ENCODE data around the gene ZBTB8OS. TPM values are rescaled to one million over a fixed set of nuclear protein-coding genes. Genes with fewer than 3 reads are reported as not detected.

Gene ZBTB8OS
- total RNA-seq, 5 donors from 2014 or later (not counting 1 experiment from before 2014, with no cell fraction given): 34.6 to 53.3 (median 42.7) TPM

- Mint-ChIP-seq H3K9me3 (no peaks in the 10 kb centered on the region), H3K27me3 (no peaks in the 10 kb centered on the region), H3K4me3 (no peak overlapping the region), H3K36me3 (peaks cover 36% of the 10 kb centered on the region), H3K27ac (no peak overlapping the region), H3K4me1 (no peaks in the 10 kb centered on the region)
- POLR2A ChIA-PET: interaction anchor here in 1 of 2 donors (0.5 kb wide), 1 partner anchor 71 kb away, joined by 3 read pairs; no protein-coding TSS in a partner anchor
- Histone ChIP-seq H3K27ac (ENCODE audit: low read length) (no peak overlapping the region), H3K4me1 (ENCODE audit: control insufficient read depth in 1 of 2, extremely low read depth in 1 of 2, insufficient read depth in 2 of 2, low read length in 2 of 2) (no peaks in the 10 kb centered on the region), H3K9me3 (no peaks in the 10 kb centered on the region), H3K4me3 (ENCODE audit: control insufficient read depth in 1 of 2, extremely low read depth in 1 of 2, low read length in 1 of 2) (no peak overlapping the region), H3K36me3 (ENCODE audit: control insufficient read depth in 2 of 2, extremely low read depth in 1 of 2, insufficient read depth in 1 of 2, low read length in 1 of 2) (peaks cover 5 to 45% of the 10 kb centered on the region in 2 donors), H3K27me3 (replicated peaks in 1 of 2; ENCODE audit: control insufficient read depth in 2 of 2, extremely low read depth in 1 of 2, insufficient read depth in 2 of 2, low read length in 1 of 2) (no peaks in the 10 kb centered on the region)
- CTCF ChIA-PET: interaction anchor here in 1 of 2 donors (0.5 kb wide), 1 partner anchor 118 kb away, joined by 5 read pairs; no protein-coding TSS in a partner anchor
- DNase-seq (no peak), ATAC-seq (replicated peaks in 1 of 4) (no peak)
- no CpG with 5 or more reads among the region's 2 CpGs for WGBS (ENCODE audit: insufficient coverage)
Measured at GRCh38 chr1:32685498-32685897, 35.1 kb upstream of the ZBTB8OS start.

- Mint-ChIP-seq H3K4me1 (no peaks in the 10 kb centered on the region), H3K4me3 (no peak overlapping the region), H3K36me3 (peaks cover 47% of the 10 kb centered on the region), H3K9me3 (no peaks in the 10 kb centered on the region), H3K27me3 (no peaks in the 10 kb centered on the region), H3K27ac (peak overlapping the region in 1 of 2 donors; percentile 36)
- no peak overlapping the region for H3K27ac ChIP-seq (ENCODE audit: low read length)
- ChIA-PET CTCF (interaction anchor here in 1 of 2 donors (0.6 kb wide), 1 partner anchor 164 kb away, joined by 4 read pairs; no protein-coding TSS in a partner anchor), POLR2A (no interaction called here)
- H3K36me3 ChIP-seq (ENCODE audit: control insufficient read depth in 2 of 2, extremely low read depth in 1 of 2, insufficient read depth in 1 of 2, low read length in 1 of 2): peaks cover 5 to 51% of the 10 kb centered on the region in 2 donors
- 100% methylated on average over 1 of the region's 2 CpGs for WGBS (ENCODE audit: insufficient coverage)
- ATAC-seq (replicated peaks in 1 of 4) (no peak), DNase-seq (no peak)
- no peak overlapping the region for H3K4me3 ChIP-seq (ENCODE audit: control insufficient read depth in 1 of 2, extremely low read depth in 1 of 2, low read length in 1 of 2)
- no peaks in the 10 kb centered on the region for H3K27me3 ChIP-seq (replicated peaks in 1 of 2; ENCODE audit: control insufficient read depth in 2 of 2, extremely low read depth in 1 of 2, insufficient read depth in 2 of 2, low read length in 1 of 2)
- no peaks in the 10 kb centered on the region for H3K4me1 ChIP-seq (ENCODE audit: control insufficient read depth in 1 of 2, extremely low read depth in 1 of 2, insufficient read depth in 2 of 2, low read length in 2 of 2)
- no peaks in the 10 kb centered on the region for H3K9me3 ChIP-seq
Measured at GRCh38 chr1:32684167-32684811, 33.9 kb upstream of the ZBTB8OS start.

DNA sequence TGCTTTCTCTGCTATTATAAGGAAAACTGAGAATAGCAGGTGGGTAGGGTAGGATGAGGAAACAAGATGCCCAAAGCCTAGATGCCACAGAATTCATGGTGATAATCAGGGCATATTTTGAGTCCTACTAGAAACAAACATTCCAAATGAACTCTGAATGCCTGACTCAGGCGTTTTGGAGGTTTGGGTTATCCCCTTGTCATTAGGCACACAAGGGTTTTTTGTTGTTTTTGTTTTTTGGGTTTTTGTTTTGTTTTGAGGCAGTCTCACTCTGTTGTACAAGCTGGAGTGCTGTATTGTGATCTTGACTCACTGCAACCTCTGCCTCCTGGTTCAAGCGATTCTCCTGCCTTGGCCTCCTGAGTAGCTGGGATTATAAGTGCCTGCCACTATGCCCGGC lies 33.0 kb upstream of the ZBTB8OS start:
- ChIA-PET CTCF (no interaction called here), POLR2A (no interaction called here)
- no peaks in the 10 kb centered on the region for H3K9me3 ChIP-seq

DNA sequence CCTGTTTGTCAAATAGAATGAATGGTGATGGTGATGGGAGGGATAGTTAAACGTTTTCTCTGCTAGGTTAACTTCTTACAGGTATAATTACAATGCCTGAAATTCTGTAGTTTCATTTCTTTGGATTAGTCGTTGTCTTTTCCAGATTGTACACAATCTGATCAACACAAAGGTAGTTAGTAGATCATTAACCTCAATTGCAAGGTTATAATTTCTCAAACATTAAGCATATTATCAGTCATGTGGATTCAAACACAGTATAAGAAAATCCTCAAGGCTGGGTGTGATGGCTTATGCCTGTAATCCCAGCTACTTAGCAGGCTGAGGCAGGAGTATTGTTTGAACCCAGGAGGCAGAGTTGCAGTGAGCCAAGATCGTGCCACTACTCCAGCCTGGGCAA lies 31.6 kb upstream of the ZBTB8OS start:
- H3K4me1 Mint-ChIP-seq: no peaks in the 10 kb centered on the region
- H3K4me3 Mint-ChIP-seq: no peak overlapping the region
- Histone ChIP-seq H3K36me3 (ENCODE audit: control insufficient read depth in 2 of 2, extremely low read depth in 1 of 2, insufficient read depth in 1 of 2, low read length in 1 of 2) (peaks cover 12 to 68% of the 10 kb centered on the region in 2 donors), H3K9me3 (no peaks in the 10 kb centered on the region), H3K4me3 (ENCODE audit: control insufficient read depth in 1 of 2, extremely low read depth in 1 of 2, low read length in 1 of 2) (no peak overlapping the region), H3K27me3 (replicated peaks in 1 of 2; ENCODE audit: control insufficient read depth in 2 of 2, extremely low read depth in 1 of 2, insufficient read depth in 2 of 2, low read length in 1 of 2) (no peaks in the 10 kb centered on the region), H3K4me1 (ENCODE audit: control insufficient read depth in 1 of 2, extremely low read depth in 1 of 2, insufficient read depth in 2 of 2, low read length in 2 of 2) (no peaks in the 10 kb centered on the region), H3K27ac (ENCODE audit: low read length) (no peak overlapping the region)
- DNase-seq (no peak), ATAC-seq (replicated peaks in 1 of 4) (no peak)
- H3K36me3 Mint-ChIP-seq: peaks cover 50% of the 10 kb centered on the region
- no peaks in the 10 kb centered on the region for H3K27me3 Mint-ChIP-seq
- ChIA-PET CTCF (no interaction called here), POLR2A (no interaction called here)
- no peaks in the 10 kb centered on the region for H3K9me3 Mint-ChIP-seq
- no CpG with 5 or more reads among the region's 3 CpGs for WGBS (ENCODE audit: insufficient coverage)
- H3K27ac Mint-ChIP-seq: no peak overlapping the region

More for the DNA sequence above, 33.0 kb upstream of the ZBTB8OS start:
- Mint-ChIP-seq H3K4me3 (no peak overlapping the region), H3K4me1 (no peaks in the 10 kb centered on the region), H3K27ac (no peak overlapping the region), H3K9me3 (no peaks in the 10 kb centered on the region), H3K36me3 (peaks cover 47% of the 10 kb centered on the region), H3K27me3 (no peaks in the 10 kb centered on the region)
- H3K4me1 ChIP-seq (ENCODE audit: control insufficient read depth in 1 of 2, extremely low read depth in 1 of 2, insufficient read depth in 2 of 2, low read length in 2 of 2): no peaks in the 10 kb centered on the region
- H3K27me3 ChIP-seq (replicated peaks in 1 of 2; ENCODE audit: control insufficient read depth in 2 of 2, extremely low read depth in 1 of 2, insufficient read depth in 2 of 2, low read length in 1 of 2): no peaks in the 10 kb centered on the region
- DNase-seq (no peak), ATAC-seq (replicated peaks in 1 of 4) (no peak)
- no peak overlapping the region for H3K27ac ChIP-seq (ENCODE audit: low read length)
- no peak overlapping the region for H3K4me3 ChIP-seq (ENCODE audit: control insufficient read depth in 1 of 2, extremely low read depth in 1 of 2, low read length in 1 of 2)
- peaks cover 12 to 58% of the 10 kb centered on the region in 2 donors for H3K36me3 ChIP-seq (ENCODE audit: control insufficient read depth in 2 of 2, extremely low read depth in 1 of 2, insufficient read depth in 1 of 2, low read length in 1 of 2)
- WGBS (ENCODE audit: insufficient coverage): 80% methylated on average over 1 of the region's 3 CpGs

GRCh38 chr1:32681509-32681908 lies 31.2 kb upstream of the ZBTB8OS start:
- POLR2A ChIA-PET: no interaction called here
- H3K36me3 Mint-ChIP-seq: peaks cover 47% of the 10 kb centered on the region
- no peaks in the 10 kb centered on the region for H3K4me1 Mint-ChIP-seq

GRCh38 chr1:32680642-32681041 lies 30.3 kb upstream of the ZBTB8OS start:
- H3K36me3 Mint-ChIP-seq: peaks cover 43% of the 10 kb centered on the region

More at GRCh38 chr1:32681509-32681908, 31.2 kb upstream of the ZBTB8OS start:
- Histone ChIP-seq H3K4me1 (ENCODE audit: control insufficient read depth in 1 of 2, extremely low read depth in 1 of 2, insufficient read depth in 2 of 2, low read length in 2 of 2) (no peaks in the 10 kb centered on the region), H3K36me3 (ENCODE audit: control insufficient read depth in 2 of 2, extremely low read depth in 1 of 2, insufficient read depth in 1 of 2, low read length in 1 of 2) (peaks cover 15 to 73% of the 10 kb centered on the region in 2 donors), H3K9me3 (no peaks in the 10 kb centered on the region), H3K27ac (ENCODE audit: low read length) (no peak overlapping the region), H3K27me3 (replicated peaks in 1 of 2; ENCODE audit: control insufficient read depth in 2 of 2, extremely low read depth in 1 of 2, insufficient read depth in 2 of 2, low read length in 1 of 2) (no peaks in the 10 kb centered on the region), H3K4me3 (ENCODE audit: control insufficient read depth in 1 of 2, extremely low read depth in 1 of 2, low read length in 1 of 2) (no peak overlapping the region)
- DNase-seq: no peak
- CTCF ChIA-PET: no interaction called here
- no peak for ATAC-seq (replicated peaks in 1 of 4)
- 100% methylated on average over 1 of the region's 2 CpGs for WGBS (ENCODE audit: insufficient coverage)
- Mint-ChIP-seq H3K27me3 (no peaks in the 10 kb centered on the region), H3K27ac (no peak overlapping the region), H3K4me3 (no peak overlapping the region), H3K9me3 (no peaks in the 10 kb centered on the region)

More at GRCh38 chr1:32680642-32681041, 30.3 kb upstream of the ZBTB8OS start:
- no peak overlapping the region for H3K27ac Mint-ChIP-seq
- no peaks in the 10 kb centered on the region for H3K27me3 Mint-ChIP-seq
- no peaks in the 10 kb centered on the region for H3K27me3 ChIP-seq (replicated peaks in 1 of 2; ENCODE audit: control insufficient read depth in 2 of 2, extremely low read depth in 1 of 2, insufficient read depth in 2 of 2, low read length in 1 of 2)
- H3K9me3 Mint-ChIP-seq: no peaks in the 10 kb centered on the region
- DNase-seq (no peak), ATAC-seq (replicated peaks in 1 of 4) (no peak)
- WGBS (ENCODE audit: insufficient coverage): 83% methylated on average over 1 of the region's 1 CpG
- no peak overlapping the region for H3K4me3 ChIP-seq (ENCODE audit: control insufficient read depth in 1 of 2, extremely low read depth in 1 of 2, low read length in 1 of 2)
- H3K9me3 ChIP-seq: no peaks in the 10 kb centered on the region
- H3K4me1 ChIP-seq (ENCODE audit: control insufficient read depth in 1 of 2, extremely low read depth in 1 of 2, insufficient read depth in 2 of 2, low read length in 2 of 2): no peaks in the 10 kb centered on the region
- POLR2A ChIA-PET: no interaction called here
- H3K4me1 Mint-ChIP-seq: no peaks in the 10 kb centered on the region
- H3K4me3 Mint-ChIP-seq: no peak overlapping the region
- no peak overlapping the region for H3K27ac ChIP-seq (ENCODE audit: low read length)
- CTCF ChIA-PET: no interaction called here
- H3K36me3 ChIP-seq (ENCODE audit: control insufficient read depth in 2 of 2, extremely low read depth in 1 of 2, insufficient read depth in 1 of 2, low read length in 1 of 2): peaks cover 14 to 73% of the 10 kb centered on the region in 2 donors
